Activated CD4-positive, alpha-beta T cell treated with anti-CD3 and anti-CD28 coated beads for 1 hour (primary cell): ENCODE results near the gene CSGALNACT2.

Experiments
- DNase-seq: peaks from one replicate; pipeline ENCODE4 v3.0.0-alpha.2; 2020

Gene CSGALNACT2

DNA sequence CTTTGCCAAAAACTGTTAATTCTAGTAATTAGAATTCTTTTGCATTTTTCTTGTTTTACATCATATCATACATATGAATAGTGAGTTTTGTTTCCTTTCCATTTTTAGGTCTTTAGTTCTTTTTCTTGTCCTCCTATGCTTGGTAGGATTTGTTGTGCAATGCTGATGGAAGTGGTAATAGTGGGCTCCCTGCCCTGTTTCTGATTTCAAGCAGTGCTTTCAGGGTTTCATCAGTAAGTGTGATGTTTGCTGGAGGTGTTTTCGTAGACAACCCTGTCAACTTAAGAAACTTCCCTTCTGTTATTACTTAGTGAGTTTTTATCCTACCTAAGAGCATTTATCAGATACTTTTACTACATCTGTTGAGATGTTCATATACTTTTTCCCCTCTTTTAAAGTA is 50.5 kb downstream of the CSGALNACT2 start:
- no peak for DNase-seq

DNA sequence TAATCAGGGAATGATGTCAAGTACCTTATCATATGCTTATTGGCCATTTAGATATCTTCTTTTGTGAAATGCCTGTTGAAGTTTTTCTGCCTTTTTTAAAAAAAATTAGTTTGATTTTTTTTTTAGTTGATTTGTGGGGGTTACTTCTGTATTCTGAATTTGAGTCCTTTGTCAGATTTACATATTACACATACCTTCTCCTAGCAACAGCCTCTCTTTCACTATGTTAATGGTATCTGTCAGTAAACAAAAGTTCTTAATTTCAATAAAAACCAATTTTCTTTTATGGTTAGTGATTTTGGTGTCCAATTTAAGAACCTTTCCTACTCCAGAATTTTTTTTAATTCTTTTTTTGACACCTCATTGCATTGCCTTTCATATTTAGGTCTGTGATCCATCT is 52.0 kb downstream of the CSGALNACT2 start:
- no peak for DNase-seq

DNA sequence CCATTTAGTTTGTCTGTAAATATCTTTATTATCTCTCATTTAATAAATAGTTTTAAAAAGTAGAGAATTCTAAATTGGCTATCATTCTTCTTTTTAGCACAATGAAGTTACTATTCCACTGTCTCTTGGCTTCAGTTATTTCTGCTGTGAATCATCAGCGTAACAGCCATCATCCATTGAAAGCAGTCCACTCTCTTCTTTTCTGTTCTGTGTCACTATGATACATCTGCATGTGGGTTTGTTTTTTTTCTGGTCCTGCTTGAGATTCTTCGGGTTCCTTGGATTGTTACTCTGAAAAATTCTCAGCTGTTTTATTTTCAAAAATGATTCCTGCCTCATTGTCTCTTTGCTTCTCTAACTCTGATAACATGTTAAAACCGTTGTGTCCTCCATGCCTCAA is 52.5 kb downstream of the CSGALNACT2 start:
- DNase-seq = no peak

- no peak for DNase-seq
These were observed 54.6 kb downstream of the CSGALNACT2 start for GRCh38 chr10:43192884-43193283.

DNA sequence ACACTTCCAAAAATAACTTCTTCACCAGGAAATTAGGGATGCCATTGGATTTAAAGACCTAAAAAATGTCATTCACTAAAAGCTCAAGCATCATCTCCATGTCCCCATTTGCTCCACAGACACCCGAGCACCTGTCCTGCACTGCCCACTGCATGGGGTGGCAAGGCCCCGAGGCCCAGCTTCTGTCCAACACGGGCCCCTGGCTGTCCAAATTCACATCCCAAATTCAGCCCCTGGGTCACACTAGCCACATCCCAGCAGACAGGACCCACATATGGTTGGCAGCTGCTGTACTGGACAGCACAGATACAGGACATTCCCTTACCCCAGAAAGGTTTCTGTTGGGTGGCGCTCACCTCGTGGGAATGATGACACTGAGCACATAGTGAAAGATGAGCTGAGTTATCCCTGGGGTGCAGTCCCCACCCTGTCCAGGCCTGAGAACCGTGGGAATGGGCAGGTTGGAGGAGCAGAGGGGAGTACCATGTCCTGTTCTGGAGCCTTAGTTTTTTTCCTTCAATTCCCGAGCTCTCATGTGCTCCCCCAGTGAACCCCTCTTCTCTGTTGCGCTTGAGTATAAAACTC is 55.3 kb downstream of the CSGALNACT2 start:
- DNase-seq = no peak

- DNase-seq = no peak
These were observed 56.0 kb downstream of the CSGALNACT2 start for GRCh38 chr10:43194266-43194665.

GRCh38 chr10:43194859-43195258 is 56.6 kb downstream of the CSGALNACT2 start:
- no peak for DNase-seq

DNA sequence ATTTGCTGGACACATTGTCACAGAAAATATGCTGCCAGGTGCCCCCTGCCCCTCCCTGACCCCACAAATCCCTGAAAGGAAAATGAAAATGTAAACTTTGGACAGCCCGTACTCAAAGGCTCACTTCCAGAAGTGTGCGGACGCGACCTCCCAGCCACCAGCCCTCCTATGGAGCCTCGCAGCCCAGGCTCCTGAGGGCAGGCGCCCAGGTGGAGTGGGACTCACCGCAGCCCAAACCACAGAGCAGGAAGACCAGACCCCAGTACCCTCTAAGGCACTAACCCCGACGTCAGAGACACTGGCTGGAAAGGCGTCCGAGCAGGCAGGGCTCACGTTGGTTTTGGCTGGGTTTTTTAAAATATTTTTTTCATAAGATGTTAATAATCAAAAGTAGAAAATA is 57.3 kb downstream of the CSGALNACT2 start:
- DNase-seq = no peak

DNA sequence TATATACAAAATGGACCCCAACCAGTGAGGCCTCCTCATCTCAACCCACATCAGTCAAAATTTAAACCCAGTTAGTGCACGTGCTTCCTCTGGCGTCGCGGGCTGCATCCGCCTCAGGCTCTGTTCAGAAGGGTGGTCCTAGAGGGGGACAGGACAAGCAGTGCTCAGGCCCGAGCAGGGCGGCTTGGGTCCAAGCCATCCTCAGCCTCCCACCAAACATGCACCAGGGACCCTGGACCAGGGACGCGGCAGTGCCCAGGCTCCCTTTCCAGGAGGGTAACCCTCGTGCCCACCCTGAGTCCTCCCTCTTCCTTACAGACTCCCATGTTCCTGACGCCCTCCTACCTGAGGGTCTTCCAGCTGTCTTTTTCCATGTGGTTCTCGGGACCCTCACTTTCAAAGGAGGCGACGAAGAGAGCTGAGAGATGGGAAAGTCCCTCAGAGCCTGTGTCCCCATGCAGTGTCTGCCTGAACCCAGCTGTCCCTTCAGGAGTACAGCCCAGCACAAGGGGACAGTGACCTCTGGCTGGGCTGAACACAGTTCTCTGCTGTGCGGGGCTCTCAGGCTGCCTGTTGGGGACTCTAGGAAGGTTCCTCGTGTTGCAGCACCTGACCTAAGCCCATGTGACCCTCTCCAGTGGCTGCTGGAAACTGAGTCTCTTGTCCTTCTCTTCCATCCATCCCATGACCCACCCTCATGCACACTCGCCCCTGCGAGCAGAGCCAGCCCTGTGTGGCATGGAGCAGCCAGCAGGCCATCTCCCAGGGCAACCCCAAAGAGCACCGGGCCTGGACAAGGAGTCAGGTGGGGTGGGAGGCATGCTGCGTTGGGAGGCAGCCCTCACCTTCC is 58.1 kb downstream of the CSGALNACT2 start:
- no peak for DNase-seq

GRCh38 chr10:43196981-43197833 is 59.0 kb downstream of the CSGALNACT2 start:
- no peak for DNase-seq

GRCh38 chr10:43197834-43198681 is 59.8 kb downstream of the CSGALNACT2 start:
- no peak for DNase-seq

- DNase-seq = no peak
These were observed 60.4 kb downstream of the CSGALNACT2 start for GRCh38 chr10:43198682-43199005.

- DNase-seq = no peak
These were observed 60.9 kb downstream of the CSGALNACT2 start for GRCh38 chr10:43199088-43199683.

GRCh38 chr10:43199684-43200537 is 61.7 kb downstream of the CSGALNACT2 start:
- no peak for DNase-seq

GRCh38 chr10:43200538-43201390 is 62.5 kb downstream of the CSGALNACT2 start:
- no peak for DNase-seq

- no peak for DNase-seq
These were observed 63.4 kb downstream of the CSGALNACT2 start for GRCh38 chr10:43201545-43202131.

- no peak for DNase-seq
These were observed 64.0 kb downstream of the CSGALNACT2 start for GRCh38 chr10:43202224-43202656.

DNA sequence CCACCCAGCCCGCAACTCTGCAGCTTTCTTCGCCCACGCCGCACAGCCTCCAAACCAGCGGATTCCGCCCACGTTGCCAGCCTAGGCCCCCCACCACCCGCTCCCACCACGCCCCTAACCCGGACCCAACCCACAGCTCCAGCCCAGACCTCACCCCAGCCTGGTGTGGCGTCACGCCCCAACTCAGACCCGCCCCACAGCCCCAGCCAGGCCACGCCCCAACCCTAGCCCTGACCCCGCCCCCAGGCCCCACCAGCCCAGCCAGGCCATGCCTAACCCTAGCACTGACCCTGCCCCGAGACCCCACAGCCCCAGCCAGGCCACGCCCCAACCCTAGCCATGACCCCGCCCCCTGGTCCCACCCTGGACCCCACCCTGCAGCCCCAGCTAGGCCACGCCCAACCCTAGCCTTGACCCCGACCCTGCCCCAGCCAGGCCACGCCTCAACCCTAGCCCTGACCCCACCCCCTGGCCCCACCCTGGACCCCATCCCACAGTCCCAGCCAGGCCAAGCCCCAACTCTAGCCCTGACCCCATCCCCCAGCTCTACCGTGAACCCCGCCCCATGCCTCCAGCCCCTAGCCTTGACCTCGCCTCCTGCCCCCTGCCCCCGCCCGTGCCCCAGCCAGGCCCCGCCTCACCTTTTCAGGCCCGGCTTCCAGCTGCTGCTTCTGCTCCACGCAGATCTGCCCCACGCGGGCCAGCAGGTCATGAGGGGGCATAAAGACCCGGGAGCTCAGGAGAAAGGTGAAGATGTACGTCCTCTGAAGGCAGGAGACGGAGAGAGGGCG is 64.6 kb downstream of the CSGALNACT2 start:
- DNase-seq = no peak

GRCh38 chr10:43203448-43204041 is 65.3 kb downstream of the CSGALNACT2 start:
- no peak for DNase-seq
